Right renal cortex interstitium (tissue), 3 donors: Measurements from ENCODE around the gene LMF1. TPM values are rescaled to one million over a fixed set of nuclear protein-coding genes. Genes with fewer than 3 reads are reported as not detected.
"Not testable (repeated sequence)": the region's sequence is repeated elsewhere in the genome, so short reads cannot be mapped to it uniquely, and the experiment has no call there.

Experiments
- DNase-seq, 3 donors: peaks; one replicate each; pipeline ENCODE4 v3.0.0-alpha.2; 2013; ENCODE audit warnings: low read depth in 3 of 3, low spot score in 2 of 3
- polyA plus RNA-seq, 3 donors: library from polyadenylated mRNA; unstranded; fragments of 120-200 nt; gene quantifications; one replicate each; pipeline ENCODE4 v1.2.1, GENCODE V29; 2013; ENCODE audit not compliant: insufficient read length in 3 of 3

LMF1 gene
- polyA plus RNA-seq, 3 donors = 13.8 to 16.3 (median 13.9) TPM

DNA sequence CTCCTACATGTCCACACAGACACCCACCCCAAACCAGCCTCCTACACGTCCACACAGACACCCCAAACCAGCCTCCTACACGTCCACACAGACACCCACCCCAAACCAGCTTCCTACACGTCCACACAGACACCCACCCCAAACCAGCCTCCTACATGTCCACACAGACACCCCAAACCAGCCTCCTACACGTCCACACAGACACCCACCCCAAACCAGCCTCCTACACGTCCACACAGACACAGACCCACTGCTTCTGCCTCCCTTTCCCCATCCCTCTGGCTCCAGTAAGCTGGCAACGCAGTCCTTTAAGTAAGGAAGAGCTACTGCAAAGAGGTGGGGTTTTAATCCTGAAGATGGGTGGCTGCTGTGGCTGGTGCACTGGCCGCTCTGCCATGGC lies 17.0 kb downstream of the LMF1 start:
- not testable (repeated sequence) for DNase-seq

GRCh38 chr16:952321-952720 lies 18.5 kb downstream of the LMF1 start:
- DNase-seq = no peak

DNA sequence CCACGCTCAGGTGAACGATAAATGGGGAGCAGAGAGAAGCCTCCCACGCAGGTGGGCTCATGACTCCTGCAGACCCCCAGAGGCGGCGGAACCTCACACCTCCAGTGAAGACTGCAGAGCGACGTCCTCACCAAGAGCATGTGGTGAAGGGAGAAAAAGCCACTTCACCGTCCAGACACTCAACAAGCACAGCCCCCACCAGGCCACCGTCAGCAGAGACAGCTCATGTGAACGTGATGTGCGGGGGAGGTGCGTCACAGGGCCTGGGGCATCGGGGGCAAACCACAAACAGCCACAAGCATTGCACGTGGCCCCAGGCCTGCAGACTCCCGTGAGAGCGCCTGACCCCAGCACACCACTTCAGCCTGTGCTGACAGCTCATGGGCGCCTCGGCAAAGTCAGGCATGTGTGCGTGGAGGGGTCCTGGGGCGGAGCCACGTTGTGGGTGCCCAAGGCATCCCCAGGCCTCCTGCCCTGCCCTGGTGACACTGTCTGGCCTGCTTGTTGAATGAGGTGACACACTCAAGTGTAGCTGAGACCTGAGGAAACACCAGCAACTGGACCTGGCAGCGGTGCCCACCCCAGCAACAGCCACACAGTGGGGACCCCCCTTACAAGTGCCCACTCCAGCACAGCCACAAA lies 19.0 kb downstream of the LMF1 start:
- DNase-seq = no peak

GRCh38 chr16:950733-951573 lies 19.8 kb downstream of the LMF1 start:
- not testable (repeated sequence) for DNase-seq

GRCh38 chr16:948767-949166 lies 22.0 kb downstream of the LMF1 start:
- not testable (repeated sequence) for DNase-seq

- DNase-seq = not testable (repeated sequence)
Observed at GRCh38 chr16:947922-948303, 22.9 kb downstream of the LMF1 start.

DNA sequence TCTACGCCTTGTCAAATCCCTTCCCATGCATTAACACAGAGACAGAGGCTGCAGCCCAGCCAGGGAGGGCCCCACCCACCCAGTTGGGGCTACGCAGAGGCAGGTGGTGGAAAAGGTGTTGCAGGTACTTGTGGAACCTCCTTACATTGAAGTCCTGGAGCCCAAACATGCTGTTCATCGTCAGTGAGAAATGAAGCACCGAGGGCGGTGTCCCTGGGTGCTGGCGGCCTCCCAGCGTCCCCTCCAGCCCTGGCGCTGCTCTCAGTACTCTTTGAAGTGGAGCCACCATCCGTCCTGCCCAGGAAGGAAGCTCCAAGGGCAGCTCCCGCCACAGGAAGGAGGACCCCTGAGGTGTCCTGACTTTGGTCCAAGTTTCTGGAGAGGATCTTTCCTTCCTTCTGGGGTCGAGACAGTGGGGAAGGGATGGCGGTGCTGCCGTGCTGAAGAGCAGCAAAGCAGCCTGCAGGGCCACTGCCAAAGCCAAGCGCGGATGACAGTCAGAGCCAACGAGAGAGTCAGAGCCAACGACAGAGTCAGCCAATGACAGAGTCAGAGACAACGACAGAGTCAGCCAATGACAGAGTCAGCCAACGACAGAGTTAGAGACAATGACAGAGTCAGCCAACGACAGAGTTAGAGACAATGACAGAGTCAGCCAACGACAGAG lies 23.4 kb downstream of the LMF1 start:
- no peak for DNase-seq

GRCh38 chr16:946048-946395 lies 24.8 kb downstream of the LMF1 start:
- no peak for DNase-seq

DNA sequence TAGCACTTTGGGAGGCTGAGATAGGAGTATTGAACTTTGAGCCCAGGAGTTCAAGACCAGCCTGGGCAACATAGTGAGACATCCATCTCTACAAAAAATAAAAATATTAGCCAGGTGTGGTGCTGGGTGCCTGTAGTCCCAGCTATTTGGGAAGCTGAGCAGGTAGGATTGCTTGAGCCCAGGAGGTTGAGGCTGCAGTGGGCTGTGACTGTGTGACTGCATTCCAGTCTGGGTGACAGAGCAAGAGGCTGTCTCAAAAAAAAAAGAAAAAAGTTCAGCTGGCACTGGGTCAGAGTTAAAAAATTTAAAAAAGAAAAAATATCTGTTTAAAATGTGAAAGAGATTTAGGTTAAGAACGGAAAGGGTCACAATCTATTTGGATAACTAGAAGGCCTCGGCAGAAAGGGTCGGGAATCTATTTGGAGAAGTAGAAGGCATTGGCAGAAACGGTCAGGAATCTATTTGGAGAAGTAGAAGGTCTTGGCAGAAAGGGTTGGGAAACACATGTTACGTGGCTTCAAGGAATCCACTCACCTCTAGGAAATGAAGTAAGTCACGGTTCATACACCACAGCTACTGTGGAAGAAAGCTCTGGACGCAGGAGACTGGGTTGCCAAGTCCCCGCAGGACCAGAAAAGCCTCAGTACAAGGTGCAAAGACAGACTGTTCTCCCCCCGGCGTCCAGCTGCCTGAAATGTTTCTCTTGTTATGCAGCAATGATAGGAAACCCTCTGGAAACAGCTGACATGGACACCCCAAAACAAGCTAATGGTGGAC lies 25.3 kb downstream of the LMF1 start:
- no peak for DNase-seq

DNA sequence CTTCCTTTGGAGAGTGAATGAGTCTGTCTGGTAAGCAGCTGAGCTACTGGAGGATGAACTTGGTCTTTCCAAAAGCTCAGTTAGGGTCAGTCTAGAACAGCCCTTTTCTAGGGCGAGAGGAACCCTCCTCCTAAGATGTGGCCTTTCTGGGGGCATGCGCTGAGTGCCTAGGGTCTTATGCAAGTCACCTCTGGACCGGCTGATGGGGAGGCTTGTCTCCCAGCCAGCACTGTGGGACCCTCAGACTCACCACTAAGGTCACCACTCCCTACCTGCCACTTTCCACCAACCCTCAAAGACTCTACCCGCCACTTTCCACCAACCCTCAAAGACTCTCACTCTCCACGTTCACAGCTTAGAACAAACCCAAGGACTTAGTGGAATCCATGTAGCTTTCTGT lies 26.8 kb downstream of the LMF1 start:
- DNase-seq = no peak

- DNase-seq = no peak
Observed at GRCh38 chr16:942436-943060, 28.2 kb downstream of the LMF1 start.

DNA sequence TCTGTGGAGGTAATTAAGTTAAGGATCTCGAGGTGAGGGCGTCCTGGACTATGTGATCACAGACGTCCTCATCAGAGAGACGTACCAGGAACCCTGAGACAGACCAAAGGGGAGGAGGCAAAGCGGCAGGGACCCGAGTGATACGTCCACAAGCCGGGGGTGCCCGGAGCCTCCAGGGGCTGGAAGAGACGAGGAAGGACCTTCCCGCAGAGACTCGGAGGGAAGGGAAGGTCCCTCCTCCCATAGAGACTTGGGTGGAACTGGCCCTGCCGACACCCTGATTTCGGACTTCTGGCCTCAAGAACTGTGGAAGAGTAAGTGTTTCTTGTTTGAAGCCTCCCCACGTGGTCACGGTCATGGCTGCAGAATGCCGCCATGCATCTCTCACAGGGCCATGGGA lies 30.8 kb downstream of the LMF1 start:
- DNase-seq = no peak

GRCh38 chr16:939311-939710 lies 31.5 kb downstream of the LMF1 start:
- no peak for DNase-seq

- no peak for DNase-seq
Observed at GRCh38 chr16:938752-939151, 32.0 kb downstream of the LMF1 start.

DNA sequence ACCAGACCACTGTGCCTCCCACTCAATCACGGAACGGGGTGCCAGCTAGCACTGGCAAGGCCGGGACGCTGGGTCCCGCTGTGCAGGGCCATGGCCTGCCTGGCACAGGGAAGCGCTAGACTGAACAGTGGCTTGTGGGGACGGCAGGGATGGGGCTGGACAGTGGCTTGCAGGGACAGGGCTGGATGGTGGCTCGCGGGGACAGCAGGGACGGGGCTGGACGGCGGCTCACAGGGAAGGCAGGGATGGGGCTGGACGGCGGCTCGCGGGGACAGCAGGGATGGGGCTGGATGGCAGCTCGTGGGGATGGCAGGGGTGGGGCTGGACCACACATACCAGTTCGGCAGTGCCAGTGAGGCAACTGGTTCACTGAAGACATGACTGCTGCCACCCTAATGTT lies 32.6 kb downstream of the LMF1 start:
- no peak for DNase-seq

DNA sequence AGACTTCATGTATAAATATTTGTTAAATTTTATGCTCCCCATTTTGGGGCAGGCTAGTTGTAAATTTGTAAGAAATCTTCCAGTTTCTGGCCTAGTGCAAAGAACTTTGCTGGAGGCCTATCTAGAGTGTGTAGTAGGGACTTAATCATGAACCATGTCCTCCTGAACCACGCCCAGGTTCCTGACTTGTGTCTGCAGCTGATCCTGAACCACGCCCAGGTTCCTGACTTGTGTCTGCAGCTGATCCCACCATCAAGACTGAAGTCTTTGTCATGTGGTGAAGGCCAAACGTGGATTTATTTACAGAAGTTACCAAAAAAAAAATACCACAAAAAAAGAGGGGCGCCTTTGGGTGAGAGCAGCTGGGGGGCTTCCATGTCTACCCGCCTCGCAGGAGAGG lies 33.1 kb downstream of the LMF1 start:
- no peak for DNase-seq

DNA sequence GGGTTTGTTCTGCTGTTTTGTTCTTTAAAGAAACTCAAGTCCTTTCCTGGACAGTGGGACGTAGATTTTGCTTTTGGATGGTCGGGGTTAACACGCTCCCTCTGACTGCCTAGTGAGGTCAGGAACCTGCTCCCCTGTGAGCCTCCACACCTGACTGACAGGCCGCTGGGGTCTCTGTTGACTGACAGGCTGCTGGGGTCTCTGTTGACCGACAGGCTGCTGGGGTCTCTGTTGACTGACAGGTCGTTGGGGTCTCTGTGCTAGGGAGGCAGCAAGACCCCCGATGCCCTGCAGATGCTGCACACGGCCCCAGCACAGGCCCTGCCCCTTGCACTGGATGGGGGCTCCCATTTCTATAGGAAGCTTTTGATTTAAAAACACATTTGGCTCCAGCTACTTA lies 33.5 kb downstream of the LMF1 start:
- DNase-seq = no peak

- no peak for DNase-seq
Observed at GRCh38 chr16:935684-936083, 35.1 kb downstream of the LMF1 start.

- no peak for DNase-seq
Observed at GRCh38 chr16:934178-934577, 36.6 kb downstream of the LMF1 start.

- DNase-seq = no peak
Observed at GRCh38 chr16:933581-933980, 37.2 kb downstream of the LMF1 start.
